SK-N-SH (cell line): Measurements from ENCODE around the gene GNG12. TPM values are rescaled to one million over a fixed set of nuclear protein-coding genes. Genes with fewer than 3 reads are reported as not detected.

ENCODE experiments used
- CTCF ChIA-PET: fragments of 300-600, 350-600 bp; formaldehyde crosslinking; extraction: SDS; loops from one replicate; lab custom pipeline; 2021; lab: Yijun Ruan, JAX
- POLR2A ChIA-PET: fragments of 350-600 bp; sonication (Branson Sonifier 250); formaldehyde crosslinking; extraction: SDS; loops from one replicate; lab custom pipeline; 2020; ENCODE audit warnings: antibody characterized with exemption, inconsistent platforms; lab: Yijun Ruan, JAX
- DNase-seq: peaks from one replicate; pipeline ENCODE4 v3.0.0; 2012
- H2AFZ ChIP-seq: fragments of 200-600 bp; sonication (generic); 2 replicates; pipeline ENCODE4 v1.8.1; 2016; ENCODE audit warnings: antibody characterized with exemption, mild to moderate bottlenecking, low read depth
- H3F3A ChIP-seq: fragments of 200-600 bp; sonication (generic); replicated peaks from 2 replicates; pipeline ENCODE3; 2016; ENCODE audit warnings: antibody characterized with exemption, mild to moderate bottlenecking; ENCODE audit not compliant: insufficient read depth
- H3K27ac ChIP-seq, 2 experiments: fragments of 200-500 bp in 1 of 2; fragments of 200-600 bp in 1 of 2; sonication (Bioruptor generic) in 1 of 2; sonication (generic), shearing (Covaris generic) in 1 of 2; 2 replicates each; pipeline versions ENCODE4 v1.5.1 to v1.6.1; 2014 to 2016; ENCODE audit warnings: low read depth in 2 of 2, inconsistent platforms in 1 of 2, low read length in 1 of 2, mild to moderate bottlenecking in 1 of 2, mixed read lengths in 1 of 2
- H3K27me3 ChIP-seq: fragments of 200-600 bp; sonication (generic), shearing (Covaris generic); 2 replicates; pipeline ENCODE4 v1.6.1; 2016; ENCODE audit warnings: mixed run types; ENCODE audit not compliant: insufficient read depth
- H3K36me3 ChIP-seq, 2 experiments: fragments of 200-500 bp in 1 of 2; fragments of 200-600 bp in 1 of 2; sonication (Bioruptor generic) in 1 of 2; sonication (generic) in 1 of 2; replicated peaks in 1 of 2; 2 replicates each; pipeline versions ENCODE3 to v1.5.1; 2014 to 2016; ENCODE audit warnings: low read length in 1 of 2, mild to moderate bottlenecking in 1 of 2; ENCODE audit not compliant: insufficient read depth in 2 of 2, control insufficient read depth in 1 of 2
- H3K4me1 ChIP-seq, 2 experiments: fragments of 200-500 bp in 1 of 2; fragments of 200-600 bp in 1 of 2; sonication (Bioruptor generic) in 1 of 2; sonication (generic), shearing (Covaris generic) in 1 of 2; 2 replicates each; pipeline versions ENCODE4 v1.5.1 to v1.6.1; 2014 to 2016; ENCODE audit warnings: low read depth in 1 of 2, low read length in 1 of 2, mixed run types in 1 of 2; ENCODE audit not compliant: insufficient read depth in 2 of 2, control insufficient read depth in 1 of 2
- H3K4me2 ChIP-seq: fragments of 200-600 bp; sonication (generic), shearing (Covaris generic); 2 replicates; pipeline ENCODE4 v1.6.1; 2017; ENCODE audit warnings: mixed run types
- H3K4me3 ChIP-seq, 2 experiments: fragments of 200-500 bp in 1 of 2; fragments of 200-600 bp in 1 of 2; sonication (Bioruptor generic) in 1 of 2; sonication (generic), shearing (Covaris generic) in 1 of 2; 2 replicates each; pipeline versions ENCODE4 v1.5.1 to v1.8.1; 2014 to 2016; ENCODE audit warnings: low read depth in 2 of 2, inconsistent platforms in 1 of 2, low read length in 1 of 2, mild to moderate bottlenecking in 1 of 2, mixed read lengths in 1 of 2, moderate library complexity in 1 of 2
- H3K79me2 ChIP-seq: fragments of 200-600 bp; sonication (generic); 2 replicates; pipeline ENCODE4 v1.8.1; 2017; ENCODE audit warnings: mild to moderate bottlenecking; ENCODE audit not compliant: insufficient read depth
- H3K9ac ChIP-seq: fragments of 200-600 bp; sonication (generic); 2 replicates; pipeline ENCODE4 v1.6.1; 2017; ENCODE audit warnings: mixed run types
- H3K9me2 ChIP-seq: fragments of 200-600 bp; sonication (generic); 2 replicates; pipeline ENCODE4 v1.6.1; 2017; ENCODE audit warnings: mixed run types
- H3K9me3 ChIP-seq: fragments of 200-600 bp; sonication (generic); 2 replicates; pipeline ENCODE4 v1.6.1; 2017; ENCODE audit warnings: mixed run types, mild to moderate bottlenecking, moderate library complexity
- H4K20me1 ChIP-seq: fragments of 200-600 bp; sonication (generic); 2 replicates; pipeline ENCODE4 v1.6.1; 2017; ENCODE audit warnings: mild to moderate bottlenecking, mixed run types; ENCODE audit not compliant: insufficient read depth
- JUND ChIP-seq: IDR thresholded peaks from 2 replicates; pipeline ENCODE4 v1.4.0; 2012
- SIN3A ChIP-seq: IDR thresholded peaks from 2 replicates; pipeline ENCODE4 v1.6.1; 2012; ENCODE audit warnings: low read depth, mild to moderate bottlenecking, low read length, moderate library complexity, borderline replicate concordance
- TEAD4 ChIP-seq: IDR thresholded peaks from 2 replicates; pipeline ENCODE4 v1.4.0; 2012; ENCODE audit warnings: mild to moderate bottlenecking, borderline replicate concordance; ENCODE audit not compliant: insufficient read depth
- WGBS: methylation state at CpG from one replicate; pipeline ENCODE4 v1.1.6; 2017; ENCODE audit warnings: low lambda C conversion rate; 5-methylcytosine and 5-hydroxymethylcytosine counted together
- polyA plus RNA-seq, 3 experiments: library from polyadenylated mRNA; depleted of rRNA; stranded (reverse); fragments of >200 nt; gene quantifications; 2 replicates each; pipeline ENCODE4 v1.2.3, GENCODE V29; 2012

Gene GNG12
- polyA plus RNA-seq, 1 of the 3 experiments (the other 2 are of a cell fraction), result 41.2 TPM

DNA sequence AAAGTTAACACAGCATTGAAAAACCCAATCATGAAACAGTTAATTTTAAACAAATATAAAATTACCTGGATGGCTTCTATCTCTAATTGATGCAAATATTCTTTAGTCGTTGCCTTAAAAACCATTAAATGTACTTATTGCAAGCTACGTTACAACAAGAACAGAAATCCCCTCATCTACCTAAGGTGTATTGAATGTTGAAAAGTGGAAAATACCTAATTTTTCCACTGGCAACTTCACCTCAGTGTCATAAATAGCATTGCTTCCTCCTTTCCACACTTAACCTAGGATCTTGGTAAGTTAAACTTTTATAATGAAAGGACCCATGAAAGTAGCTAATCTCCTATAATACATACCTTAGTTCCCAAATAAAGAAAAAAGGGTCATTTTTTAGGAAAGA is 142.9 kb downstream of the GNG12 start:
- no peak overlapping the region for H3K4me2 ChIP-seq
- CTCF ChIA-PET, result interaction anchor here (1.4 to 10.1 kb wide), 4 partner anchors 69 to 158 kb away, joined by 5 to 100 read pairs (median 6); no protein-coding TSS in a partner anchor

DNA sequence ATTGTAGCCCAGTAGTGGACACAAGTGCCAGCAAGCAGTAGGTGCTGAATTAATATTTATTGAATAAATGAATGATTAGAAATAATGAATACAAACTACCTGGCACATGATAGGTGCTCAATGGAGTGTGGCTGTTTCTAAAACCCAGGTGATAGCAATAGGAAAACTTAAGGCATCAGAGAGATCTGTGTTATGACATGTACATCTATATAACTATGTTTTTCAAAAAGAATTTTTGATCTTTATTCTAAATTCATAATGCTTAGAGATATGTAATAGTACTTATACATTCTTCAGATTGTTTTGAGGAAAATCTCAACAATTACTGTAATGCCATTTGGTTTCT is 143.3 kb downstream of the GNG12 start:
- TF ChIP-seq TEAD4 (no peak), SIN3A (0 out of 2 replicates have a peak, but pooled peaks have one; percentile 60)
- Histone ChIP-seq H3K4me2 (no peak overlapping the region), H3K4me3 (no peak overlapping the region), H3K27ac (peak overlapping the region in 1 of 2 experiments; percentile 96; a peak in 1 of 4 replicates), H3K4me1 (peaks cover 9 to 13% of the 10 kb centered on the region in 2 experiments; a peak in 3 of 4 replicates), H3K36me3 (peaks cover 36 to 44% of the 10 kb centered on the region in 2 experiments), H3K9me2 (no peaks in the 10 kb centered on the region), H3K9me3 (no peaks in the 10 kb centered on the region), H3K9ac (no peak overlapping the region), H3K79me2 (peaks cover 33% of the 10 kb centered on the region), H3K27me3 (no peaks in the 10 kb centered on the region), H3F3A (peaks cover 55% of the 10 kb centered on the region), H4K20me1 (peaks cover 24% of the 10 kb centered on the region), H2AFZ (no peak overlapping the region)
- no peak for DNase-seq
- CTCF ChIA-PET, result interaction anchor here (1.4 to 10.1 kb wide), 3 partner anchors 70 to 129 kb away, joined by 5 to 100 read pairs (median 45); no protein-coding TSS in a partner anchor
- POLR2A ChIA-PET, result no interaction called here

More for the DNA sequence above, 142.9 kb downstream of the GNG12 start:
- Histone ChIP-seq H2AFZ (no peak overlapping the region), H3K9ac (no peak overlapping the region), H3K4me1 (peaks cover 9 to 14% of the 10 kb centered on the region in 2 experiments; a peak in 3 of 4 replicates), H3K9me3 (no peaks in the 10 kb centered on the region), H3K4me3 (no peak overlapping the region), H3K79me2 (peaks cover 30% of the 10 kb centered on the region), H3F3A (peaks cover 55% of the 10 kb centered on the region), H3K27ac (peak overlapping the region in 1 of 2 experiments; percentile 96; a peak in 1 of 4 replicates), H3K36me3 (peaks cover 36 to 44% of the 10 kb centered on the region in 2 experiments), H3K9me2 (no peaks in the 10 kb centered on the region), H4K20me1 (peaks cover 24% of the 10 kb centered on the region), H3K27me3 (no peaks in the 10 kb centered on the region)
- no peak for TF ChIP-seq TEAD4
- 56% methylated on average over 2 of the region's 2 CpGs for WGBS
- no peak for DNase-seq
- POLR2A ChIA-PET, result no interaction called here

- no peak for DNase-seq
- peaks cover 33% of the 10 kb centered on the region for H3K79me2 ChIP-seq
- peak overlapping the region; percentile 90; the same call in 1 of the 2 replicates for H3K4me2 ChIP-seq
- no peak overlapping the region for H3K4me3 ChIP-seq
- no peaks in the 10 kb centered on the region for H3K9me2 ChIP-seq
- H3K27me3 ChIP-seq, result no peaks in the 10 kb centered on the region
- ChIA-PET CTCF (interaction anchor here (0.8 to 10.1 kb wide), 5 partner anchors 11 to 455 kb away, joined by 3 to 100 read pairs (median 3); no protein-coding TSS in a partner anchor), POLR2A (no interaction called here)
- H3K9me3 ChIP-seq, result no peaks in the 10 kb centered on the region
- peaks cover 24% of the 10 kb centered on the region for H4K20me1 ChIP-seq
- peaks cover 57% of the 10 kb centered on the region for H3F3A ChIP-seq
- H2AFZ ChIP-seq, result no peak overlapping the region
- peaks cover 11% of the 10 kb centered on the region in 2 experiments; a peak in 3 of 4 replicates for H3K4me1 ChIP-seq
- peak overlapping the region; percentile 97; the same call in 1 of the 2 replicates for H3K9ac ChIP-seq
- peak; percentile 48 for TF ChIP-seq JUND
- TF ChIP-seq SIN3A, result no peak; the same call in 1 of the 2 replicates
- TF ChIP-seq, all 33 proteins: peak for 1
- H3K36me3 ChIP-seq, result peaks cover 36 to 44% of the 10 kb centered on the region in 2 experiments
- WGBS, result 49% methylated on average over 3 of the region's 3 CpGs
- peak overlapping the region; percentile 25 to 96; a peak in 3 of 4 replicates for H3K27ac ChIP-seq
These were observed 143.8 kb downstream of the GNG12 start for GRCh38 chr1:67689267-67690017.
